Measurements from ENCODE around the gene MAP1B. TPM values are rescaled to one million over a fixed set of nuclear protein-coding genes. Genes with fewer than 3 reads are reported as not detected.
A peak's percentile ranks its signal among the peaks of the same experiment; 100 is the strongest.

Gene MAP1B
- total RNA-seq, 1 donor from 2014 or later: 61.0 TPM

DNA sequence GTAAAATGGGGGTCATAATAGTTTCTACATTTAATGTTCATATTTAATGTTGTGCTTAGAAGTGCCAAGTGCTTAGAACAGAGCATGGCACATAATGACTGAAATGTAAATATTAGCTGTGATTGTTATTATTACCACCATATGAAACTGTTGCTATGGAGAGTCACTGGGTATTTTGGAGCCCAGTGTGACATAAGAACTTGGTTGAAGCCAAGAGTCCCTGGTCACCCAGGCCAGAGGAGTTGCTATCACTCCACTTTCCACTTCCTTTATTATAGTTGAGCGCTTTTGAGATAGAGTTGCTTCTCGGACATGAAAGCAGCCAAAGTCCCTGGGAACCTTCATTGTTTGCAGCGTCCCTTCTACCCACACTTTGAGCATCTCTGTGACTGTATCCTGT is 77.1 kb downstream of the MAP1B start:
- H3K27ac Mint-ChIP-seq: no peak overlapping the region
- DNase-seq (ENCODE audit: low spot score in 2 of 2, unreplicated experiment in 2 of 2): no peak
- H3K4me3 Mint-ChIP-seq: no peak overlapping the region
- H3K36me3 Mint-ChIP-seq: peaks cover 2% of the 10 kb centered on the region
- no peak for TF ChIP-seq CTCF (IDR thresholded peaks at IDR 0.05; ENCODE audit: unreplicated experiment)
- H3K4me1 Mint-ChIP-seq: peaks cover 22% of the 10 kb centered on the region
- H3K27me3 Mint-ChIP-seq (ENCODE audit: low read depth): no peaks in the 10 kb centered on the region
- H3K9me3 Mint-ChIP-seq: no peaks in the 10 kb centered on the region

DNA sequence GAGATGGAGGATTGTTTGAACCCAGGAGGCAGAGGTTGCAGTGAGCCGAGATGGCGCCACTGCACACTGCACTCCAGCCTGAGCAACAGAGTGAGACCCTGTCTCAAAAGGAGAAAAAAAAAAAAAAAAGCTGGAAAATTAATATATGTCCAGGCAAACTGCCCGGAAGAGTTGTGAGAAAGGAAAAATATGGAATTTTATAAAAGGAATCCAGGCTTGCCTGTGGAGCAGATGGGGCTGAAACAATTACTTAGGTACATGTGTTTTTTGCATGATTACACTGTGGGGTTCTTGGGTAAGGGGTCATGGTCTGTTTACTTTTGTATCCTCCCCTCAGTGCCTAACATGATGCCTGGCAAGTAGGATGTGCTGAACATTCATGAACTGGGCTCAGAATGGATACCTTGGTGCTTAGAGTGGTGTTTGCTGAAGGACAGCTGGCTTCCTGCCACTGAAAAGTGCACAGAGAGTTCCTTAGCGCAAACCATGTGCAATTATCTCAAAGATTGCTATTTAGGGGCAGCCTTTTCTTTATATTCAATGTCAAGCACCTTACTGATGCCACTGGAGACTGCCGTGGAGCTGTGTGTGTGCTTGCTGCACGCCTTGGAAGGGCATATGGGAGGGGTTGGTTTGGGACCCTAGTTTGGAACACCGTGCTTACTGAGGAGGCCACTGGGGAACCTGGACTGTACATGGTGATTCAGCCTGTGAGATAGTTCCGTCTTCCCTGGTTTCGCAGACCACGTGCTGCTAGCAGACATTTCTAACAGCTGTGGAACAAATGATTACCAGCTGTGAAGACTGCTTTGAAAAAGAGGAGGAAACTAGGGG is 78.4 kb downstream of the MAP1B start:
- Mint-ChIP-seq H3K27ac (peak overlapping the region; percentile 49), H3K4me3 (no peak overlapping the region), H3K4me1 (peaks cover 22% of the 10 kb centered on the region), H3K9me3 (no peaks in the 10 kb centered on the region), H3K36me3 (peaks cover 5% of the 10 kb centered on the region), H3K27me3 (ENCODE audit: low read depth) (no peaks in the 10 kb centered on the region)
- DNase-seq (ENCODE audit: low spot score in 2 of 2, unreplicated experiment in 2 of 2): no peak
- no peak for TF ChIP-seq CTCF (IDR thresholded peaks at IDR 0.05; ENCODE audit: unreplicated experiment)

DNA sequence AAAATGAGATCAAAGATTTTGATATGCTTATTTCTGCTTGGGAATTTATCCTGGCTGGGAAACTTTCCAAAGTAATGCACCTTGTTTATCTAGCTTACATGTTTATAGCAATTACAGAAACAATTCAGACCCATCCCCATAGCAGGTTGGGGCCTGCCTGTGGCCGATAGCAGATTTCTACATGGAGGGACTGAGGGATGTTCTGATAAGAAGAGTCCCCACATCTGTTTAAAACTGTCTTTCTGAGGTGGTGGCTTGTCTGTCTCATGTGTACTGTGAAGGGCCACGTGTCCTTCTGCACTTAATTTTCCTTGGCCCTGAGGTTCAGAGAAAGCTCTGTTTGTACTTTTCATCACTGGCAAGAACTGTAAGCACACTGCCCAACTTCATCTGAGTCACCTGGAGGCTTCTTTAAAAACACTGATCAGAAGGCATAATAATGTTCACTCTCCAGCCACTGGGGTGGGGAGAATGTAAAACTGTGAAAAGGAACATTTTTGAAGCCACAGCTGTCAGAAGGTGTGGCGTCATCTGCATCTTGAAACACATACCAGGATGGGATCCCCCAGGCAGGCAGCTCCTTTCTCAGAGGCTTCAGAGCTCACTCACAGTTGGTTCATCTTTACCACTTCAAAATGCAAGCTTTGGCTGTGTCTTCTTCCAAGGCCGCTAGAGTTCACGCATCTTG is 80.3 kb downstream of the MAP1B start:
- H3K27ac Mint-ChIP-seq: peak overlapping the region; percentile 44
- no peaks in the 10 kb centered on the region for H3K27me3 Mint-ChIP-seq (ENCODE audit: low read depth)
- DNase-seq (ENCODE audit: low spot score in 2 of 2, unreplicated experiment in 2 of 2): no peak
- no peak overlapping the region for H3K4me3 Mint-ChIP-seq
- peaks cover 22% of the 10 kb centered on the region for H3K4me1 Mint-ChIP-seq
- peaks cover 8% of the 10 kb centered on the region for H3K36me3 Mint-ChIP-seq
- TF ChIP-seq CTCF (IDR thresholded peaks at IDR 0.05; ENCODE audit: unreplicated experiment): no peak
- H3K9me3 Mint-ChIP-seq: no peaks in the 10 kb centered on the region

- Mint-ChIP-seq H3K27ac (no peak overlapping the region), H3K9me3 (no peaks in the 10 kb centered on the region), H3K36me3 (peaks cover 8% of the 10 kb centered on the region), H3K4me1 (peaks cover 22% of the 10 kb centered on the region), H3K4me3 (no peak overlapping the region), H3K27me3 (ENCODE audit: low read depth) (no peaks in the 10 kb centered on the region)
- no peak for TF ChIP-seq CTCF (IDR thresholded peaks at IDR 0.05; ENCODE audit: unreplicated experiment)
- no peak for DNase-seq (ENCODE audit: low spot score in 2 of 2, unreplicated experiment in 2 of 2)
Measured at GRCh38 chr5:72188166-72188565, 80.9 kb downstream of the MAP1B start.

- Mint-ChIP-seq H3K27me3 (ENCODE audit: low read depth) (no peaks in the 10 kb centered on the region), H3K9me3 (no peaks in the 10 kb centered on the region), H3K27ac (no peak overlapping the region), H3K4me3 (no peak overlapping the region), H3K36me3 (peaks cover 13% of the 10 kb centered on the region), H3K4me1 (peaks cover 22% of the 10 kb centered on the region)
- DNase-seq (ENCODE audit: low spot score in 2 of 2, unreplicated experiment in 2 of 2): no peak
- no peak for TF ChIP-seq CTCF (IDR thresholded peaks at IDR 0.05; ENCODE audit: unreplicated experiment)
Measured at GRCh38 chr5:72189146-72189545, 81.9 kb downstream of the MAP1B start.
